ENCODE measurements around the gene PRR15.

The PRR15 gene

GRCh38 chr7:29572558-29572957 lies 8.9 kb downstream of the PRR15 start:
- no peak for DNase-seq

- no peak for DNase-seq
Observed at GRCh38 chr7:29573567-29573966, 9.9 kb downstream of the PRR15 start.

GRCh38 chr7:29574659-29575058 lies 11.0 kb downstream of the PRR15 start:
- no peak for DNase-seq

DNA sequence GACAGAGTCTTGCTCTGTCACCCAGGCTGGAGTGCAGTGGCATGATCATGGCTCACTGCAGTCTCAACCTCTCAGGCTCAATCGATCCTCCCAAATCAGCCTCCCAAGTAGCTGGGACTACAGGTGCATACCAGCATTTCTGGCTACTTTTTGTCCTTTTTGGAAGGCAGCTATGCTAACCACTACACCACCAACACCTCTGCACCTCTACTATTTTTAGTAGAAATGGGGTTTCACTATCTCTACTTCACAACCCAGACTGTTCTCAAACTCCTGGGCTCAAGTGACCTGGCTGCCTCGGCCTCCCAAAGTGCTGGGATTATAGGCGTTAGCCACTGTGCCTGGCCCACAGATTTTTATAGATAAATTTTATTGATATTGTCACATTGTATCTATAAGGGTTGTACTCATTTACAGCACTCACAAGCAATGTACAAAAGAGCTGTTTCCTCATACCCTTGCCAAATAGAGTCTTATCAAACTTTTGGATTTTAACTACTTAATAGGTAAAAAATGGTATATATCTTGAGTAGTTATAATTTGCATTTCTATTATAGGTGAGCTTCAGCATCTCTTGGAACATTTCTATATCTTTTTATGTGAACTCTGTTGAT lies 23.7 kb downstream of the PRR15 start:
- no peak for DNase-seq

- no peak for DNase-seq
Observed at GRCh38 chr7:29588212-29588611, 24.6 kb downstream of the PRR15 start.

GRCh38 chr7:29588900-29589696 lies 25.5 kb downstream of the PRR15 start:
- peak; percentile 39 for DNase-seq

DNA sequence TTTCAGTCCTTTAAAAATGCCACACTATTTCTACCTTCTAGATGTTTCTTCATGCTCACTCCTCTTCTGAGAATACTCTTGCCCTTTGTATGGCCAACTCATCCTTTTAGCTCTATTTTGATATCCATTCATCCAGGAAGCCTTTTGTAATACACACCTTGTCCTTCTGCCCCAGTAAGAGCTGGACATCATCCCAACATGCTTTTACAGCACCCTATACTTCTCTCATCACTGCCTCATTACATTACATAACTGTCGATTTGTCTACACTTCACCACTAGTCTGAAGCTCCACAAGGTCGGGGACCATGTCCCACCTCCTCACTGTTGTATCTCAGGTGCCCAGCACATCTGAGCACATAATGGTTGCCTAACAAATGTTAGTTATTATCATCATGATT lies 29.2 kb downstream of the PRR15 start:
- DNase-seq = no peak

GRCh38 chr7:29593459-29593858 lies 29.8 kb downstream of the PRR15 start:
- no peak for DNase-seq

DNA sequence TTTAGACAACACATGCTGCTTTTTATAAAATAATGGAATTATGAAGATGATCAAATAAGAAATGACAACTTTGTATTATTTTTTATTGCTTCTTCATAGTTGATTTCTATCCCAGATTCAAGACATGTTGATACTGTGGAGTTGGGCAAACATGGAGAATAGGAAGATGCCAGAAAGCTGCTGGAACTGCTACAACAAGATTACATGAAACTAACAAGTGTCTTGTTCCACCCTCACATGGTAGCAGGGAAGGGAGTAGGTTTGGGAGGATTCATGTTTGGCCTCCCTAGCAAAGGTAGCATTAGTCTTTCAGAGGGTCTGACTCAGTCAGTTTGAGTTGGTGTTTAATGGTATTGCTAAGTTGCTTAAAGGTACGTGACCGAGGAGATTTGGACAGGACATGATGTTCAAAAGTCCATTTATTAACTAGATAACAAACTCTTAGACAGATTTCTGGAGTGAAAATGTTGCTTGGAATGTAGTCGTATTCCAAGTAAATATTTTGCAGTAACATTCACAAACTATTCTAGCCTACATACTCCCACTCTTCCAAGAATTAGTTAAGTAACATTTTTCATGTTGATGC lies 33.1 kb downstream of the PRR15 start:
- DNase-seq = no peak

GRCh38 chr7:29597266-29597665 lies 33.6 kb downstream of the PRR15 start:
- DNase-seq = no peak

- no peak for DNase-seq
Observed at GRCh38 chr7:29598137-29598536, 34.5 kb downstream of the PRR15 start.

DNA sequence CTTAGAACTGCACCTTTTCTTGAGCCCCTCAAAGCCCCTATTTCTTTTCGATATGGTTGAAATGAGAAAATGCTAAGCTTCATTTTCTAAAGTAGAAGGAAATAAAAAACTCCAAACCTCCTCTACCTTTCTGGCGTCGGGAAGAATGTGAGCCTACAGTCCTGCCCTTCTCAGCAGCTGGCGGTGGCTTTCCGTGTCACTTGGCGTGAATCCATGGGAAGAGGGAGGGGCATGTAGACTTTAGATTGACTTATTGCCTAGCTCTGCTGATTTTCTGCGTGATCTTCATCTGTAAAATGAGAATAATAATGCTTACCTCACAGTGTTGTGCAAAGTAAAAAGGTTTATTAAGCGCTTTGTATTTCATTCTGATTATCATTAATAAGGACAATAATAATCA lies 35.0 kb downstream of the PRR15 start:
- no peak for DNase-seq

- no peak for DNase-seq
Observed at GRCh38 chr7:29599026-29599425, 35.4 kb downstream of the PRR15 start.

DNA sequence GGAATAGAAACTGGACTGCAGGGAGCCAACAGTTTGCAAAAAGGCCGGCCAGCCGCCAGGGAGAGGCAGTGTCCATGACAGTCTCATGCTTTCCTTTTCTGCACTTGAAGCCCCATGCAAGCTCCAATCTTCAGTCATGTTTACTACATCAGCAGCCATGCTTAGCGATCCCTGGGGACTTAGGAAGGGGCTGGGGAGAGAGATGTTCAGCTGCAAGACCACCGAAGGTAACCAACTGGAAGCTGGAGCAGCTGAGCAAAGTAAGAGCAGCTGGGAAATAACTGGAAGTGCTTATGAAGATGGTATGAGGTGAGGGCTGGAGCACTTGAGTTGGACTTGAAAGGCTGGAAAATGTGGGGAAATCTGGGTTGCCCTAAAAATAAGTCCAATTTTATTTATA lies 37.0 kb downstream of the PRR15 start:
- no peak for DNase-seq

- DNase-seq = no peak
Observed at GRCh38 chr7:29604052-29604451, 40.4 kb downstream of the PRR15 start.

DNA sequence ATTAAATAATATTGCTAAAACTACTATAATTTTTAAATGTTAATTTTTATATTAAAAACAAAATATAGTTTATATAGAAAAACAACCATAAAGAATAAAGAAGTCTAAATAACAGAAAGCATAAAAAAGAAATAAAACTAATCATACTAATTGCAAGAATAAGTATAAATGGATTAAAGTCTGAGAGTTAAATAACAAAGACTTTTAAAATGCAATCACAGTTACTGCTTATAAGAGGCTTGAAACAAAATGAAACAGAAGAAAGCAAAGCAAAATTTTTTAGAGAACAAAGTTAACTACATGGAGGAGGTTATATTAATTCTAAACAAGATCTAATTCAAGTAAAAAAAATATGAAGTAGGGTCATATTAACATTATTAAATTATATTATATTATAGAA lies 41.1 kb downstream of the PRR15 start:
- DNase-seq = no peak

- no peak for DNase-seq
Observed at GRCh38 chr7:29605671-29606070, 42.0 kb downstream of the PRR15 start.

- no peak for DNase-seq
Observed at GRCh38 chr7:29606287-29606721, 42.7 kb downstream of the PRR15 start.

- DNase-seq = no peak
Observed at GRCh38 chr7:29606830-29607229, 43.2 kb downstream of the PRR15 start.

GRCh38 chr7:29607259-29607658 lies 43.6 kb downstream of the PRR15 start:
- DNase-seq = no peak

DNA sequence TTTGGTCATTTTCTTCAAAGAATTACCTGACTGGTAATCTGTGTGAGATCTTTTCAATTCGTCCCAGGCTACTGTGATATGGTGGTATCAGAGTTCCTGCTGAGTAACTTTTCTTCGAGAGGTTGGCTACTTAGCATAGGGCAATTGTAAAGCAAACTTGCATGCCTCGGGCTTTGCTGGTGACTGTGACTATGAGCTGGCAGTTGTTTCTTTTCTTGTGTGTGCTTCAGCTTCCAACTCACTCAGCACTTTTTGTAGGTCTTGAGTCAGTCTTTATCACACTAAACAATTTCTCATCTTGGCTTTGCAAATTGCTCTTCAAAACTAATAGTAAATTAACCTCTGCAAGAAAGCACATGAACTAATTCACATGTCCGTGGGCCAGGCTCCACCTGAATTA lies 44.3 kb downstream of the PRR15 start:
- DNase-seq = no peak

DNA sequence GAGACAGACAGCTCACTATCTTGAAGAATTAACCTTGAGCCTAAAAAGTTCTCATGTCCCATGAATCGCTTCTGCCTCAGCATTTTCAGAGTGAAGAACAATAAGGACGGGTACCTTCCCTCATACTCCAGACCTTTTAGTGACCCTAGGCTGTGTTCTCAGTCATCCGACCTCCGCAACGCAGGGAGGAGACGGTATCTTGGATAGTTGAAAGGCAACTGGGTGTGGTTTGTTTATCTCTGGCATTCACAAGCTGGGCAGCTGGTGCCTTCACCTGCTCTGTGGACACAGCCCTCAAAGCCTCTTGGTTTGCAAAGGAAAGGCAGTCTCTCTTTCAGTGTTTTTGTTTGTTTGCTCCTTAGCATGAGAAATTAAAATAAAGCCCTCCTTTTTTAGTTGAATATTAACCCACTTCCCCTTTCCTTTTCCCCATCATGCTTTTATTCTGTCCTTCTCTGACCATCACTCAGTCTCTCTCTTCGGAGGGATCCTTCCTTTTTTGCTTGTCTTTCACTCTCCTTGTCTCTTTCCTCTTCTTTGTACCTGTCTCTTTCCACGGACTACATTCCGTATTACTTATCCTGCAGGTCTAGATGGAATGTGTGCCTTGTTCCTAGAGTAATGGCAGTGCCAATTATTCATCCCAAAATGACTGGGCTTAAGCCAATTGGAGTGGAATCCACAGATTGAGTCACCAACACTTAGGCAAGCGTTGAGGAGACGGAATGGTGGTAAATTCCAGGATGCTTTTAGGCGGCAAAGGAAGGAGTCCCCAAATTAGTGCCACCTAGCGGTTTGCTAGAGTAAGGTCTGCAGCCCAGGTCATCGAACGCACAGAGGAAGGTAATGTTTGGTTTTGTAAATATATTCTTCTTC lies 45.8 kb downstream of the PRR15 start:
- no peak for DNase-seq

- no peak for DNase-seq
Observed at GRCh38 chr7:29610086-29610485, 46.5 kb downstream of the PRR15 start.

Measured in activated CD4-positive, alpha-beta T cell treated with anti-CD3 and anti-CD28 coated beads, Interleukin-2, amount 50 U/mL, for 16 hours (primary cell).